ENCODE data around the gene PHACTR1.

GRCh38 chr6:13141387-13141786 is 424.8 kb downstream of the PHACTR1 start:
- TF ChIP-seq POLR2A (IDR thresholded peaks at IDR 0.05; ENCODE audit: low read depth, low read length) (no peak), POLR2AphosphoS5 (IDR thresholded peaks at IDR 0.05; ENCODE audit: low read depth, low read length) (no peak)

Measured in GM12892 (cell line).